ENCODE results near the gene CAPRIN2.
A peak's percentile ranks its signal among the peaks of the same experiment; 100 is the strongest.

CAPRIN2 gene

DNA sequence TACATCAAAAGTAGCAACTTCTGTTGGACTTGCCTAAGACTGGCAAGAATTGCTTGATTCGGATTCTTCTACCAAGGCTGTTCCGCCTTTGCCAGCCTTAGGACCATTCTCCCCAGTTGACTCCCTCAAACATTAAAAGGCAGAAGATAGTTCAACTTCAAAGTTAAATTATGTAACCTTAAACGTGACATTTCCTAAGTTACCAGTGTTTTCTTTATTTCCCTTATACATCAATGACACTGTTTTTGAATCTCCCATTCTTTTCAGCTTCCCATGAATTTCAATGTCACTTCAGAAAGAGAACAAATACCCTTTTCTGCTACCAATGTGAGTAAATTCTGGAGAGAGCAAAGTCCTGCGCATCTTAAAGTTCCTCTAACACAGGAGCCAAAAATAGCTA lies 25.2 kb downstream of the CAPRIN2 start:
- DNase-seq (ENCODE audit: low spot score) = no peak
- ChIA-PET POLR2A (ENCODE audit: low non-redundant PET) (no interaction called here), CTCF (interaction anchor here (0.5 kb wide), 1 partner anchor 25 kb away, joined by 4 read pairs; no protein-coding TSS in a partner anchor)
- no peak overlapping the region for H3K27ac ChIP-seq
- TF ChIP-seq, protein P1, sequence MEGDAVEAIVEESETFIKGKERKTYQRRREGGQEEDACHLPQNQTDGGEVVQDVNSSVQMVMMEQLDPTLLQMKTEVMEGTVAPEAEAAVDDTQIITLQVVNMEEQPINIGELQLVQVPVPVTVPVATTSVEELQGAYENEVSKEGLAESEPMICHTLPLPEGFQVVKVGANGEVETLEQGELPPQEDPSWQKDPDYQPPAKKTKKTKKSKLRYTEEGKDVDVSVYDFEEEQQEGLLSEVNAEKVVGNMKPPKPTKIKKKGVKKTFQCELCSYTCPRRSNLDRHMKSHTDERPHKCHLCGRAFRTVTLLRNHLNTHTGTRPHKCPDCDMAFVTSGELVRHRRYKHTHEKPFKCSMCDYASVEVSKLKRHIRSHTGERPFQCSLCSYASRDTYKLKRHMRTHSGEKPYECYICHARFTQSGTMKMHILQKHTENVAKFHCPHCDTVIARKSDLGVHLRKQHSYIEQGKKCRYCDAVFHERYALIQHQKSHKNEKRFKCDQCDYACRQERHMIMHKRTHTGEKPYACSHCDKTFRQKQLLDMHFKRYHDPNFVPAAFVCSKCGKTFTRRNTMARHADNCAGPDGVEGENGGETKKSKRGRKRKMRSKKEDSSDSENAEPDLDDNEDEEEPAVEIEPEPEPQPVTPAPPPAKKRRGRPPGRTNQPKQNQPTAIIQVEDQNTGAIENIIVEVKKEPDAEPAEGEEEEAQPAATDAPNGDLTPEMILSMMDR (conservative IDR thresholded peaks at IDR 0.05; ENCODE audit: low read depth) = no peak

DNA sequence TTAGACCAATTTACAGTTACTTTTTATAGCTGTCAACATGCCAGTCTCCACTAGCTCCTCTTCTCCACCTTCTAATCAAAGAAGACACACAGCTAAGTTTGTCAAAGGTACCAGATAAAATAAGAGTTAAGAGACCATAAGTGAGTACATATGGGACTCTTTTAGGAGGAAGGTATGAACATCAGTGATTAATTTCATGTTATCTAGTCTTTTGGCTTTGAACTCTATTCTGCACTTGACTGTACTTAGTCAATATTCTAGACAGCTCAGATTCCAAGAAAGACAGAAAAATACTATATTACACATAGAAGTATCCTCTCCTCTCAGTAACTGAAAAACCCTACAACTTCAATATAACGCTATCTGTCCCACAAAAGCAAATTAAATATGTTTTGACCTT lies 28.1 kb downstream of the CAPRIN2 start:
- ChIA-PET POLR2A (ENCODE audit: low non-redundant PET) (no interaction called here), CTCF (interaction anchor here (0.6 kb wide), 1 partner anchor 72 kb away, joined by 3 read pairs; no protein-coding TSS in a partner anchor)
- TF ChIP-seq, protein P1 (conservative IDR thresholded peaks at IDR 0.05; ENCODE audit: low read depth) = no peak
- H3K27ac ChIP-seq = no peak overlapping the region
- DNase-seq (ENCODE audit: low spot score) = no peak

DNA sequence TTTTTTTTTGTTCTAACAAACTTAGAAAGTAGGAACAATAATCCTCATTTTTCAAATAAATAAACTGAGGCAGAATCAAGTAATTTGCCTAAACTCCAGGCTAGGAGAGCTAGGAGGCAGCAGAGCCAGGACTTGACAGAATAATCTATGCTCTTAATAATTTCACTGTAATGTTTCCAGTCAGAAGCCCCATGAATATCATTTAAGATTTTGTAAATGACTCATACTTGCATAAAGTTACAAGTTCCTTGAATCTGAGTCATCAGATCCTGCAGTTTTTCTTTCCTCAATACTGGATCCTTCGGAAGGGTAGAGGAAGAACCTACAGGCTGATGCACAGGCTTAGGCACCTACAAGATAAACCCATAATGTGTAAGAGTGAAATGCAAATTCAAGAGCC lies 29.0 kb downstream of the CAPRIN2 start:
- CTCF ChIA-PET = no interaction called here
- TF ChIP-seq, protein P1 (conservative IDR thresholded peaks at IDR 0.05; ENCODE audit: low read depth) = no peak
- no peak overlapping the region for H3K27ac ChIP-seq
- peak; percentile 84 for DNase-seq (ENCODE audit: low spot score)
- POLR2A ChIA-PET (ENCODE audit: low non-redundant PET) = no interaction called here

DNA sequence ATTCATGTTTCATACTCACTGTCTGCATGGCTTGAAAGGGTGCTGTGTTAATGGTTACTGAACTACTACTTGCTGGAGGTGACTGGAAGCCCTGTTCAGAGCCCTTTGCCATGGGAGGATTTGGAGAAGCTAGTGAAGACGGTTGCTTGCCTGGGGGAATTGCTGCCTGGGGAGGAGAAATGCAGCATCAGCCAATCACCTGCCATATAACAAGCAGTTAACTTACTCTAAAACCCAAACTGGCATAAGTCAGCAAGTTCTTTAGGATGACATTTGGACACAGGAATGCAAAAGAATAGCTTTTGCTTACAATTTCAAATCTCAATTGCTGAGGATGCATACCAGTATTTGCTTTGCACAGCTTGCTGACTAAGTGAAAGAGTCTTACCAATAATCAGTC lies 35.7 kb downstream of the CAPRIN2 start:
- TF ChIP-seq, protein P1 (conservative IDR thresholded peaks at IDR 0.05; ENCODE audit: low read depth) = no peak
- no peak for DNase-seq (ENCODE audit: low spot score)
- CTCF ChIA-PET = interaction anchor here (0.7 kb wide), 1 partner anchor 10 kb away, joined by 3 read pairs; no protein-coding TSS in a partner anchor
- POLR2A ChIA-PET (ENCODE audit: low non-redundant PET) = no interaction called here
- no peak overlapping the region for H3K27ac ChIP-seq

DNA sequence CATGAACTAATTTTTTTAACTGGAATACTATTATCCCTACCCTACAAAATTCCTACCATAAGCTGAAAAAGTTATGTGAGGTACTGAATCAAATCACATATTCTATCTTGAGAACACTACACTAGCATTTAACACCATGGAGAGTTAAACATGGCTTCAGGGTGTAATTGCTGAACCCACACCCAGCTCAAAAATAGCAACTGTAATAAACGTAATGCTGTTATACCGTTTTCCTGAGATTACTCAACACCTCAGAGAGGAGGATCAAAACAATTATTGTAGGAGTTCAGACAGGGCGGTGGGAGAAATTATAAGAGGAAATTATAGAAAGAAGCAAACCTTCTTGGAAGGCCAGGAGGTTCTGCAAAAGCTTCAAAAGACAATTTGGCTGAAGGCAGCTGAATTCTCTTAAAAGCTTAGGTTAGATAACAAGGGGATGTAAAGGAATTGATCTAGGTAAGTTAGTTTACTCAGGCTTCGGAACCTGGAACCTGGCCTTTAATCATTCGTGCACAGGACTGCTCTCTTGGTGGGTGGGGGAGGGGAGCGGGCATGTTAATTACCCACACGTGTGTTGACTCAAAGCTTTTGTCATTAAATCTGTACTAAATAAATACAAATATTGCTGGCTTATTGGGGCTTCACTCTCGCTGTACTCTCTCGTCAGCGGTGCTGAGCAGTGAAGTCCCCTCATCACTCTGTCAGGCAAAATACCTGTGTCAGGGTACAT lies 47.0 kb downstream of the CAPRIN2 start:
- H3K27ac ChIP-seq = no peak overlapping the region
- ChIA-PET CTCF (interaction anchor here (0.7 kb wide), 2 partner anchors 76 to 100 kb away, joined by 3 to 4 read pairs; no protein-coding TSS in a partner anchor), POLR2A (ENCODE audit: low non-redundant PET) (no interaction called here)
- TF ChIP-seq, protein P1 (conservative IDR thresholded peaks at IDR 0.05; ENCODE audit: low read depth) = no peak
- no peak for DNase-seq (ENCODE audit: low spot score)

DNA sequence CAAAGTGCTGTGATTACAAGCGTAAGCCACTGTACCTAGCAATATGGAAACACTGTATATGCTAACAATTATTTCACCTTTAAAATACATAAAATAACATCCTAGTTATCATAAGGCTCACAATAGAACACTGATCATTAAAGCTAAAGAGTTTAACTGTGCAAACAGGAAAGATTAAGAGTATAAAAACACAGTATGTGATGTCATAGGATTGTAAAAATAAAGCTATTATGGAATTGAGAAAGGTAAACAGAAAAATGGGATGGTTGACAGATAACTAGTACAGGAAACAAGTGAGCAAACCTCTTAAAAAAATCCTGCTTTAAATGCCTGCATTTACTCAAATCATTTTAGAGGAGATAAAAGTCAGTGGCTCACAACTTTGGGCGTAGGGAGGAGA lies 48.3 kb downstream of the CAPRIN2 start:
- TF ChIP-seq, protein P1 (conservative IDR thresholded peaks at IDR 0.05; ENCODE audit: low read depth) = no peak
- DNase-seq (ENCODE audit: low spot score) = no peak
- CTCF ChIA-PET = no interaction called here
- POLR2A ChIA-PET (ENCODE audit: low non-redundant PET) = interaction anchor here (0.5 kb wide), 1 partner anchor 140 kb away, joined by 3 read pairs; no protein-coding TSS in a partner anchor
- no peak overlapping the region for H3K27ac ChIP-seq
